K562 (cell line): ENCODE results near the gene TK1. TPM values are rescaled to one million over a fixed set of nuclear protein-coding genes. Genes with fewer than 3 reads are reported as not detected.
A peak's percentile ranks its signal among the peaks of the same experiment; 100 is the strongest.

Experiments
- ATAC-seq: fragments of 200-7000 bp; cut with Tn5 transposase; 3 replicates; pipeline ENCODE4 v1.9.1; 2020; ENCODE audit warnings: moderate library complexity
- BruUV-seq: library from RNA; stranded (reverse); fragments of 400-500 nt; replicated peaks from 2 replicates; lab custom pipeline; 2021; lab: Mats Ljungman, UMichigan
- CTCF ChIA-PET: fragments of 300-600 bp; formaldehyde crosslinking; extraction: SDS; loops from one replicate; lab custom pipeline; 2021; ENCODE audit warnings: low intra/inter-chr PET ratio; lab: Yijun Ruan, JAX
- POLR2A ChIA-PET: fragments of 300-600, 350-650 bp; sonication (Branson Sonifier 250); formaldehyde crosslinking; extraction: SDS; loops from one replicate; lab custom pipeline; 2021; ENCODE audit warnings: antibody characterized with exemption, inconsistent platforms; lab: Yijun Ruan, JAX
- DNase-seq, 4 experiments: peaks; one replicate each; pipeline versions ENCODE4 v3.0.0 to v3.0.0-alpha.2; 2011 to 2018; ENCODE audit warnings: low spot score in 3 of 4, mixed read lengths in 3 of 4; ENCODE audit errors: extremely low read depth in 1 of 4
- FAIRE-seq: peaks from 2 replicates; lab custom pipeline; 2011; peaks lifted over from hg19 to GRCh38; lab: Jason Lieb, UNC
- H2AFZ ChIP-seq: 2 replicates; pipeline ENCODE4 v1.6.0; 2011; ENCODE audit warnings: low read depth, low read length, control low read depth, inconsistent platforms
- H3K27ac ChIP-seq: fragments of 200-600 bp; 3 replicates; pipeline ENCODE4 v1.8.0; 2011; ENCODE audit warnings: low read depth, mild to moderate bottlenecking, control low read depth, inconsistent platforms, low read length, moderate library complexity, mixed read lengths; ENCODE audit errors: extremely low read depth
- H3K27me3 ChIP-seq, 2 experiments: fragments of 300-600 bp in 1 of 2; 2 replicates in 1 of 2; 3 replicates in 1 of 2; pipeline versions ENCODE4 v1.6.0 to v1.8.0; 2011; ENCODE audit warnings: inconsistent platforms in 2 of 2, low read length in 2 of 2, mild to moderate bottlenecking in 1 of 2, mixed read lengths in 1 of 2, moderate library complexity in 1 of 2; ENCODE audit not compliant: control insufficient read depth in 2 of 2, insufficient read depth in 2 of 2
- H3K36me3 ChIP-seq: fragments of 300-600 bp; 3 replicates; pipeline ENCODE4 v1.8.0; 2011; ENCODE audit warnings: mild to moderate bottlenecking, low read length, inconsistent platforms; ENCODE audit not compliant: control insufficient read depth, insufficient read depth
- H3K4me1 ChIP-seq, 2 experiments: fragments of 200-600 bp in 1 of 2; replicated peaks in 1 of 2; 2 replicates in 1 of 2; 3 replicates in 1 of 2; pipeline versions ENCODE4 v1.5.1 to v1.8.0; 2011; ENCODE audit warnings: inconsistent platforms in 2 of 2, low read length in 2 of 2, mild to moderate bottlenecking in 1 of 2, mixed read lengths in 1 of 2, moderate library complexity in 1 of 2; ENCODE audit not compliant: control insufficient read depth in 2 of 2, insufficient read depth in 2 of 2
- H3K4me2 ChIP-seq: 2 replicates; pipeline ENCODE4 v1.6.1; 2011; ENCODE audit warnings: low read length, control low read depth, inconsistent platforms, mixed read lengths; ENCODE audit not compliant: insufficient read depth
- H3K4me3 ChIP-seq: fragments of 200-600 bp; sonication (generic), shearing (Covaris generic); 2 replicates; pipeline ENCODE4 v1.5.1; 2016; ENCODE audit warnings: control low read depth, inconsistent platforms
- H3K79me2 ChIP-seq: fragments of 200-600 bp; 3 replicates; pipeline ENCODE4 v1.8.0; 2011; ENCODE audit warnings: low read length, inconsistent platforms; ENCODE audit not compliant: control insufficient read depth, insufficient read depth
- H3K9ac ChIP-seq, 2 experiments: 2 replicates each; pipeline versions ENCODE4 v1.6.0 to v1.6.1; 2011; ENCODE audit warnings: low read depth in 2 of 2, low read length in 2 of 2, control low read depth in 1 of 2, inconsistent platforms in 1 of 2, mild to moderate bottlenecking in 1 of 2, mixed read lengths in 1 of 2; ENCODE audit not compliant: insufficient read depth in 1 of 2
- H3K9me1 ChIP-seq: one replicate; pipeline ENCODE4 v1.6.0; 2011; ENCODE audit warnings: inconsistent platforms, mild to moderate bottlenecking, low read length, moderate library complexity; ENCODE audit not compliant: control insufficient read depth, insufficient read depth
- H3K9me3 ChIP-seq: replicated peaks from 2 replicates; pipeline ENCODE4 v1.5.1; 2011; ENCODE audit warnings: low read depth, low read length, inconsistent platforms; ENCODE audit not compliant: control insufficient read depth, insufficient read depth
- H4K20me1 ChIP-seq: replicated peaks from 2 replicates; pipeline ENCODE4 v1.6.1; 2011; ENCODE audit warnings: low read length, inconsistent platforms, mixed read lengths; ENCODE audit not compliant: control insufficient read depth, insufficient read depth
- CEBPG ChIP-seq, 3 experiments: fragments of 200-800 bp in 1 of 3; sonication (Bioruptor generic) in 1 of 3; sonication (generic) in 1 of 3; formaldehyde crosslinking in 1 of 3; IDR thresholded peaks in 2 of 3; conservative IDR thresholded peaks in 1 of 3; 2 replicates each; pipeline versions ENCODE4 v1.6.1 to v1.8.0; 2016 to 2022; ENCODE audit warnings: missing compliant biosample characterization in 2 of 3, missing genetic modification characterization in 2 of 3, mild to moderate bottlenecking in 1 of 3, missing genetic modification reagents in 1 of 3
- USF1 ChIP-seq: sonication (generic); formaldehyde crosslinking; IDR thresholded peaks from 2 replicates; pipeline ENCODE4 v1.9.0; 2022; ENCODE audit warnings: mild to moderate bottlenecking, missing genetic modification reagents
- ZNF76 ChIP-seq: fragments of 250-450 bp; sonication (Bioruptor Pico); IDR thresholded peaks from 2 replicates; pipeline ENCODE4 v1.4.0; 2020; ENCODE audit warnings: mild to moderate bottlenecking, moderate library complexity, borderline replicate concordance
- WGBS: fragments of 100-300 bp; shearing (Covaris generic); methylation state at CpG from one replicate; pipeline ENCODE4 v1.1.6; 2016; ENCODE audit warnings: low coverage, mixed read lengths; ENCODE audit not compliant: insufficient coverage; ENCODE audit errors: missing lambda C conversion rate; 5-methylcytosine and 5-hydroxymethylcytosine counted together
- in situ Hi-C: fragments of 300-500 bp; cut with MboI; formaldehyde crosslinking; loops from 4 replicates; pipeline ENCODE4 v1.15.0; 2018; ENCODE audit warnings: inconsistent platforms, mixed read lengths
- intact Hi-C: fragments of 100-400 bp; cut with micrococcal nuclease; formaldehyde crosslinking; loops from 2 replicates; pipeline ENCODE4 v1.14.2; 2022
- polyA plus RNA-seq, 8 experiments: library from polyadenylated mRNA; depleted of rRNA in 4 of 8; stranded (reverse) in 5 of 8; unstranded in 3 of 8; fragments of >200 nt; fragmentation: Nextera tagmentation in 2 of 8; fragmentation: Illumina TruSeq in 1 of 8; extraction: Ambion mirVana in 2 of 8; extraction: Trizol in 1 of 8; gene quantifications; 2 replicates each; pipeline versions ENCODE4 v1.2.1 to v1.2.3, GENCODE V29; 2011 to 2014; ENCODE audit warnings: inconsistent platforms in 1 of 8, missing spikeins in 1 of 8
- total RNA-seq, 7 experiments: library from RNA; depleted of rRNA in 6 of 7; stranded (reverse); fragments of >200 nt in 6 of 7; fragmentation: Illumina TruSeq in 2 of 7; extraction: Trizol in 2 of 7; gene quantifications; 2 replicates each; pipeline versions ENCODE4 v1.2.1 to v1.2.3, GENCODE V29; 2011 to 2021; ENCODE audit warnings: low replicate concordance in 1 of 7

Gene TK1
- total and polyA plus RNA-seq, 9 of the 15 experiments (the other 6 are each of a cell fraction or from before 2014, with no cell fraction given): 8.4 to 280 (median 103) TPM

DNA sequence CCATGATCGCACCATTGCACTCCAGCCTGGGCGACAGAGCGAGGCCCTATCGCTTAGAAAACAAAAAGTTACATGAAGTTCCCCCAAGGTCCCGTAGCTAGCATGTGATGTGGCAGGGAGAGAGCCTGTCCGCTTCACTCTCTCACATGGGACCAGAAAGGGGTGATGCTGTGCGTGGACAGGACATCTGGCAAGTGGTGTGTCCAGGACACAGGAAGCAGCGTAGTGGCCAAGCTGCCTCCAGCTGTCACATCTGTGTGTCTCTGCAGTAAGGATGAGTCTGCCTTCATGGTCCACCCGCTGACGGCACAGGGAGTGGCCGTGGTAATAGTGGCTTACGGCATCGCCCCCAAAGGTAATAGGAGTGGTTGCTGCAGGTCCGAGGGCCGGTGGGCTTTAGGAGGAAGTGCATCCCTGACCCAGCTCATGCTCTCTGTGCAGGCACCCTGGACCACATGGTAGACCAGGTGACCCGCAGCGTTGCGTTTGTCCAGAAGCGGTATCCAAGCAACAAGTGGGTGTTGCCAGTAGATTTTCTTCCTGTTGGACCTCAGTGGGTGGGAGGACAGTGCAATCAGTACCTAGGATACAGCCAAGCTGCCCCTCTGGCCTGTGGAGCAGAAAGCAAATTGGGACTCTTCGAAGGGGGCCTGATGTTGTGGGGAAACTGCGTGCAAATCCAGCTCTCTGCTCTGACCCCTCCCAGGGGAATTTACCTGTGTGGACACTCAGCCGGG, 17.7 kb upstream of the TK1 start:
- Histone ChIP-seq H3K36me3 (peaks cover 55% of the 10 kb centered on the region; the same call in 2 of the 3 replicates), H3K27me3 (no peaks in the 10 kb centered on the region), H3K4me3 (no peak overlapping the region), H3K79me2 (no peaks in the 10 kb centered on the region)
- WGBS: 89% methylated on average over 22 of the region's 22 CpGs
- ATAC-seq: no peak
- in situ Hi-C loops: no loop called here
- TF ChIP-seq ZNF76 (no peak), CEBPG (CRISPR knock-in tag; IDR thresholded peaks at IDR 0.05) (no peak), CEBPG (tag; conservative IDR thresholded peaks at IDR 0.05 in 1 of 2, IDR thresholded peaks at IDR 0.05 in 1 of 2) (no peak), USF1 (CRISPR knock-in tag) (0 out of 2 replicates have a peak, but pooled peaks have one; percentile 8)
- TF ChIP-seq, all 486 proteins: peak for 1
- FAIRE-seq (no peak), DNase-seq (no peak)
- H3K4me2 ChIP-seq: no peak overlapping the region
- intact Hi-C loops: no loop called here
- peaks cover 8% of the 10 kb centered on the region for H3K9me1 ChIP-seq
- no peak overlapping the region for H3K27ac ChIP-seq
- H3K4me1 ChIP-seq: peaks cover 0 to 7% of the 10 kb centered on the region in 2 experiments; a peak in 1 of 5 replicates
- no peak overlapping the region for H3K9ac ChIP-seq
- BruUV-seq: TSS peak; percentile 21
- no peaks in the 10 kb centered on the region for H3K9me3 ChIP-seq
- no peaks in the 10 kb centered on the region for H4K20me1 ChIP-seq
- POLR2A ChIA-PET: interaction anchor here (0.5 to 4.9 kb wide), 5 partner anchors 10 to 228 kb away, joined by 3 to 25 read pairs (median 3); partner anchors contain the start of genes AFMID, BIRC5 and TK1
- CTCF ChIA-PET: no interaction called here
- H2AFZ ChIP-seq: no peak overlapping the region
